Measurements from ENCODE around the gene CFAP299. TPM values are rescaled to one million over a fixed set of nuclear protein-coding genes. Genes with fewer than 3 reads are reported as not detected.

The CFAP299 gene
- polyA plus RNA-seq, 4 donors: 0.42 to 1.5 (median 1.0) TPM

- no peak for DNase-seq (ENCODE audit: low read depth in 4 of 4, low spot score in 3 of 4)
These were observed 160.3 kb downstream of the CFAP299 start for GRCh38 chr4:80495865-80496264.

DNA sequence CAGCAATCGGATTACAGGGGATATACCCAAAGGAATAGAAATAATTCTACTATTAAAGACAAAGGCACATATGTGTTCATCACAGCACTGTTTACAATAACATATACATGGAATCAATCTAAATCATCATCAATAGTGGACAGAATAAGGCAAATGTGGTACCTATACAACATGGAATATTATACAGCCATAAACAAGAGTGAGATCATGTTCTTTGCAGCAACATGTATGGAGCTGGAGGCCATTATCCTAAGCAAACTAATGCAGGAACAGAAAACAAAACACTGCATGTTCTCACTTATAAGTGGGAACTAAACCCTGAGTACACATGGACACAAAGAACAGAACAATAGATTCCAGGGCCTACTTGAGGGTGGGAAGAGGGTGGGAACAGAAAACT is 163.2 kb downstream of the CFAP299 start:
- no peak for DNase-seq (ENCODE audit: low read depth in 4 of 4, low spot score in 3 of 4)

DNA sequence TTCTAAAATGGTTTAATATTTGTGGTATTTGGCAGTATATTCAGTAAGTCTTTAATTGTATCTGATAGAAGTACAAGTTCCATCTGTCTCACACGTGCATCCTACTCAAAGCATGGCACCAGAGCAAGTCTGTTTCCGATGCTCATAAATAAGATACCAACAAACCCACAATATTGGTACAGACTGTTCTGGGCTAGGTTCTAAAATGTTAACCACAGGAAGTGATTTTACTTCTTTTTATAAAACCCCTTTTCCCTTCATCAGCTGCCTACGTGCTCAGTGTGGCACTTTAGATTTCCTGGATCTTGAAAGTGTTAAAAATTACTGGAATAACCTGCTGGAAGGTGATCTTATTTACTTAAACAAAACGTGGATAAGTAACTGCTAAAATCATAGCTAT is 165.1 kb downstream of the CFAP299 start:
- no peak for DNase-seq (ENCODE audit: low read depth in 4 of 4, low spot score in 3 of 4)

- no peak for DNase-seq (ENCODE audit: low read depth in 4 of 4, low spot score in 3 of 4)
These were observed 171.5 kb downstream of the CFAP299 start for GRCh38 chr4:80507077-80507476.

DNA sequence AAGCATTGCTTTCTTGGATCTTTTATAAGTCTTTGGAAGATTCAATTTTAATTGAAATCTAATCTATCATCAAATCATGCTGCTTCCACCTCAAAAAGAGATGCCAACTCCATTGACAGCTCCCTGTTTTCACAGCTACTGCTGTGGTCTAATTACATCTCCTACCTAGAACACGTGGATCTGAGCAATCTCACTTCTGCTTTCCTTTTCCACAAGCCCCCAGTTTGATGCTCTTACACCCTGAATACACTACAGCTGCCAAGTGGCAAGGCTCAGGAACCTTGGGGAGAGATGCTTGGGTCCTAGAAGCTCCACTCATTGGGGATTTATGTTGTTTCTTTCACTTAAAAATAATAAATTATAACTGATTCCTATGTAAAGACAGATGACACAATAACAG is 172.0 kb downstream of the CFAP299 start:
- no peak for DNase-seq (ENCODE audit: low read depth in 4 of 4, low spot score in 3 of 4)

DNA sequence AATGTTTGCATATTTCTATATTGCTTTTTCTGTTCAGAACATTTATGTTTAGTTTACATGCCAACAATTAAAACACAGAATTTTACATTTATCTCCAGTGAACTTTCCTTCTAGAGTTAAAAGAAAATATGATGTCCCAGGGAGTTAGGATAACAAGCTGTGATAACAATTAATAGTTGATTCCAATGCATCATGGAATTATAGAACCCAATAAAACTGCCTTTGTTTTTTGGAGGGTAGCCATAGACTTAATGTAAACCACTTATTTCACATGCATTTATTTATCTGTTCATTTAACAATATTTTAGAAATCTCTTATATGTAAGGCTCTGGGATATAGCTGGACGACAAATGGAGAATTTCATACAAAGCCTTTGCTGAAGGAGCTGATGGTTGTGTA is 180.0 kb downstream of the CFAP299 start:
- DNase-seq (ENCODE audit: low read depth in 4 of 4, low spot score in 3 of 4): no peak

- DNase-seq (ENCODE audit: low read depth in 4 of 4, low spot score in 3 of 4): no peak
These were observed 185.9 kb downstream of the CFAP299 start for GRCh38 chr4:80521438-80521837.

DNA sequence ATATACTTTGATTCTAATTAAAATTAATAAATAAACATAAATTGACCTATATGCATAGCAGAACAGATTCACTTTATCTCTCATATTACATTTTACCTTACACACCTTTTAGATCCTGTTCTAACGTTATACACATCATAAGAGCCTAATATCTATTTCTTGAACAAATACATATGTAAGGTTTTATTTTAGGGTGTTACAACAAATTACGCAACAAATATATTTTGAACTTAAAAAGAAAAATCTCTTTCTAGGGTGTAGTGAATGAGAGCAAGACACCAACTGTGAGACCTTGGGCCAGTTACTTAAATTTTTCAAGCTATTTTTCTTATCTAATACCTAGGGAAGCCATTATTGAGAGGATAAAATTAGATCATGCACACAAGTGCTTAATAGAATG is 191.2 kb downstream of the CFAP299 start:
- DNase-seq (ENCODE audit: low read depth in 4 of 4, low spot score in 3 of 4): no peak

DNA sequence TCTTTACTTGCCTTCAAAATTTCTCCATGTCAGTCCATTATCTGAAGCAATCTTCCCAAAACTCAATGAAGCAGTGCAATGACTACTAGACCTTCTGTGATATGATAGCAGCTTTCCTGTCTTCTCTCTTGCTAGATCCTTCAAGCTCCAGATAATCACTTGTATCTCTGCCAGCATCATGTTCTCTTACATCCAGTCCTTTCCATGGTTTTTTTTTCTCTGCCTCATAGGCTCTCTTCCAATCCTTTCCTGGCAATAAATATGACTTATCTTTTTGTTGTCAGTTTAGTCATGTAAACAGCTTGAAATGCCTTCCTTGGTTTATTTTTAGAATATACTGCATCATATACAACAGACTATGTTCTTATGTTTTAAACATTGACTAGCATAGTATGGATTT is 193.5 kb downstream of the CFAP299 start:
- no peak for DNase-seq (ENCODE audit: low read depth in 4 of 4, low spot score in 3 of 4)

GRCh38 chr4:80532674-80533333 is 197.3 kb downstream of the CFAP299 start:
- no peak for DNase-seq (ENCODE audit: low read depth in 4 of 4, low spot score in 3 of 4)

- no peak for DNase-seq (ENCODE audit: low read depth in 4 of 4, low spot score in 3 of 4)
These were observed 200.0 kb downstream of the CFAP299 start for GRCh38 chr4:80535551-80535950.

DNA sequence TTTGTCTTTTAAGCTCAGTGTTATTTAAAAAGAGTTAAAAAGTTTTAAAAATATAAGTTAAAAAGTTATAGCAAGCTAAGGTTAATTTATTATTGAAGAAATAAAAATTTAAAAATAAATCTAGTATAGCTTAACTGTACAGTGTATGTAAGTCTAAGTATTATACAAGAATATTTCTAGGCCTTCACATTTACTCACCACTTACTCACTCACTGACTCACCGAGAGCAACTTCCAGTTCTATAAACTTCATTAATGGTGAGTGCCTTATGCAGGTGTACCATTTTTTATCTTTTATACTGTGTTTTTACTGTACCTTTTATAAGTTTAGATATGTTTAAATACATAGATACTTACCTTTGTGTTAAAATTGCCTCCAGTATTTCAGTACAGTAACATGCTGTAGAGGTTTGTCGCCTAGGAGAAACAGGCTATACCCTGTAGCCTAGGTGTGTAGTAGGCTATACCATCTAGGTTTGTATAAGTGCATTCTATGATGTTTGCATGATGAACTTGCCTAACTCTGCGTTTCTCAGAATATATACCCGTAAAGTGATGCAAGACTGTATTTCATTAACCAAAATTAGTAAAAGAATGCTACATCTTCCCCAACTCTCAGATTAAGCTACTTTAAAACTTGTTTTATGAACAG is 202.9 kb downstream of the CFAP299 start:
- DNase-seq (ENCODE audit: low read depth in 4 of 4, low spot score in 3 of 4): no peak

DNA sequence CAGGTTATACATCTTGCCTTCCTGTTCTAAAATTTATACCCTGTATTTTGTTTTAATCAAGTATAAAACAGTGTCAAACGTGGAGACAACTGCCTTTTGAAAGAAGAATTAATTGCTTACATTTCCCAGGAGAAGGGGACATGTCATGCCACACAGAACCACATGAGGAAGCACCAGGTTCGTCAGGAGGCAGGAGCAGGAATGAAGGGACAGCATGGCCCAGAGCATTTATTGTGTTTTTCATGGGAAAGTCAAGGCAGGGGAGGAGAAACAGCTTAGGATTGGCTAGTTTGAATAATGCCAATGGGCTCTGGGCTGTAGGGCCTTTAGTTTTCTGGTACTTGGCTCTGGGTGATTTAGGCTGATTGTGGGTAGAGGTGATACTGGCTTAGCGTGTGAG is 203.7 kb downstream of the CFAP299 start:
- DNase-seq (ENCODE audit: low read depth in 4 of 4, low spot score in 3 of 4): no peak

- DNase-seq (ENCODE audit: low read depth in 4 of 4, low spot score in 3 of 4): no peak
These were observed 204.8 kb downstream of the CFAP299 start for GRCh38 chr4:80540349-80540748.

DNA sequence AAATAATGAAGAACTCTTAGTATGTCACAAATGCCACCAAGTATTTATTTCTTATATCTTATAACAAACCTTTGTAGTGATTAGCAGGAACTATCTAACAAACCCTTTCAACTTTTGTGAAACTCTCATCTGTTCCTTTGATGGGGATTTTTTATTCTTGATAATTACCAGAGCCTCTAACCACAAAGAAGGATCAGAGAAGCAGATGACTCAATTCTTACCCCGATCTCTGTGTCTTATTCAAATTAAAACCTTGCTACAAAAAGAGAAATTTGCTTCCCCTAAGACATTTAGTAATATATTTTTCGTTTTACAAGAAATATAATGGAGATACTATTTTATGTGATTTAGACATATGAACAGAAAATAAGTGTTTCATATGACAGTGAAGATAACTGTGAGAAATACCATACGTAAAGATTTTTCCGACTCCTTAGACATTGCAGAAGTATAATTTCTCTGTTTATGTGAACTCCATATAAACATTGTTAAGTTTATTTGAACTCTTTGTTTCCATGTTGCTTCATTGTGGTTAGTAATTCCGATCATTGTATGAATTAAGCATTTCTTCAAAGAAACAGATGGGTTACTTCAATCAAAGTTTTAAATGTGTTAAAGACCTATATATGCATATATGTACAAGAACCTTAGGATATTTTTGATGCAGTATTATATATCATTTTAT is 205.4 kb downstream of the CFAP299 start:
- no peak for DNase-seq (ENCODE audit: low read depth in 4 of 4, low spot score in 3 of 4)

GRCh38 chr4:80542747-80543146 is 207.2 kb downstream of the CFAP299 start:
- DNase-seq (ENCODE audit: low read depth in 4 of 4, low spot score in 3 of 4): no peak

DNA sequence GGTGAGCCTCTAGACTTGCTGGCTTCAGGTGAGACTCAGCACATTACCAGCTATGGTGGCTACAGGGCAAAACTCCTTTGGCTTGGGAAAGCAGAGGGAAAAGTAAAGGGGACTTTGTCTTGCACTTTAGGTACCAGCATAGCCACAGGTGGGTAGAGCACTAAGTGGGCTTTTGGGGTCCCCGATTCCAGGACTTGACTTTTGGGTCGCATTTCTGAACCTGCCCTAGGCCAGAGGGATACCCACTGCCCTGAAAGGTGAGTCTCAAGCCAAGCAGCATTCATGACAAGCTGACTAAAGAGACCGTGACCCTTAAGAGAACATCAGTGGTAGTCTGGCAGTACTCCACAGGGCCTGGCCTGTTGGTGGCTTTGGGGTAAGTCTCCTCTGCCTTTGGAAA is 224.8 kb downstream of the CFAP299 start:
- no peak for DNase-seq (ENCODE audit: low read depth in 4 of 4, low spot score in 3 of 4)

GRCh38 chr4:80566203-80566872 is 230.8 kb downstream of the CFAP299 start:
- no peak for DNase-seq (ENCODE audit: low read depth in 4 of 4, low spot score in 3 of 4)

GRCh38 chr4:80568891-80569290 is 233.4 kb downstream of the CFAP299 start:
- no peak for DNase-seq (ENCODE audit: low read depth in 4 of 4, low spot score in 3 of 4)

GRCh38 chr4:80576796-80577195 is 241.3 kb downstream of the CFAP299 start:
- no peak for DNase-seq (ENCODE audit: low read depth in 4 of 4, low spot score in 3 of 4)

- DNase-seq (ENCODE audit: low read depth in 4 of 4, low spot score in 3 of 4): no peak
These were observed 242.5 kb downstream of the CFAP299 start for GRCh38 chr4:80578001-80578400.
